ENCODE data around the gene ADCY4.
"Not testable (repeated sequence)": the region's sequence is repeated elsewhere in the genome, so short reads cannot be mapped to it uniquely, and the experiment has no call there.

ADCY4 gene

GRCh38 chr14:24366721-24367513 is 32.0 kb upstream of the ADCY4 start:
- no peak for DNase-seq

GRCh38 chr14:24366413-24366720 is 31.5 kb upstream of the ADCY4 start:
- no peak for DNase-seq

GRCh38 chr14:24365600-24366412 is 30.9 kb upstream of the ADCY4 start:
- DNase-seq = peak; percentile 52

GRCh38 chr14:24364841-24365240 is 30.0 kb upstream of the ADCY4 start:
- no peak for DNase-seq

- no peak for DNase-seq
Measured at GRCh38 chr14:24363401-24363800, 28.5 kb upstream of the ADCY4 start.

GRCh38 chr14:24362241-24362960 is 27.5 kb upstream of the ADCY4 start:
- no peak for DNase-seq

GRCh38 chr14:24361326-24361725 is 26.5 kb upstream of the ADCY4 start:
- no peak for DNase-seq

GRCh38 chr14:24360281-24360680 is 25.4 kb upstream of the ADCY4 start:
- no peak for DNase-seq

GRCh38 chr14:24356208-24356607 is 21.3 kb upstream of the ADCY4 start:
- DNase-seq = no peak

- no peak for DNase-seq
Measured at GRCh38 chr14:24355009-24355408, 20.1 kb upstream of the ADCY4 start.

GRCh38 chr14:24354482-24354825 is 19.6 kb upstream of the ADCY4 start:
- not testable (repeated sequence) for DNase-seq

- DNase-seq = no peak
Measured at GRCh38 chr14:24353559-24354481, 18.9 kb upstream of the ADCY4 start.

- no peak for DNase-seq
Measured at GRCh38 chr14:24351517-24351916, 16.6 kb upstream of the ADCY4 start.

GRCh38 chr14:24349742-24350141 is 14.9 kb upstream of the ADCY4 start:
- no peak for DNase-seq

GRCh38 chr14:24348186-24348585 is 13.3 kb upstream of the ADCY4 start:
- no peak for DNase-seq

GRCh38 chr14:24347134-24347533 is 12.3 kb upstream of the ADCY4 start:
- no peak for DNase-seq

GRCh38 chr14:24343795-24344660 is 9.2 kb upstream of the ADCY4 start:
- no peak for DNase-seq

GRCh38 chr14:24342889-24343288 is 8.0 kb upstream of the ADCY4 start:
- no peak for DNase-seq

- no peak for DNase-seq
Measured at GRCh38 chr14:24340606-24341005, 5.7 kb upstream of the ADCY4 start.

GRCh38 chr14:24339284-24340151 is 4.6 kb upstream of the ADCY4 start, which contains the start of gene RIPK3:
Gene RIPK3, minus strand, starts transcription at chr14:24339991. Its CDS starts 165 bp downstream, at chr14:24339826.
- DNase-seq = peak; percentile 65

Data from central memory CD4-positive, alpha-beta T cell (primary cell).